ENCODE results near the gene LMX1A.
A peak's percentile ranks its signal among the peaks of the same experiment; 100 is the strongest.

Gene LMX1A

DNA sequence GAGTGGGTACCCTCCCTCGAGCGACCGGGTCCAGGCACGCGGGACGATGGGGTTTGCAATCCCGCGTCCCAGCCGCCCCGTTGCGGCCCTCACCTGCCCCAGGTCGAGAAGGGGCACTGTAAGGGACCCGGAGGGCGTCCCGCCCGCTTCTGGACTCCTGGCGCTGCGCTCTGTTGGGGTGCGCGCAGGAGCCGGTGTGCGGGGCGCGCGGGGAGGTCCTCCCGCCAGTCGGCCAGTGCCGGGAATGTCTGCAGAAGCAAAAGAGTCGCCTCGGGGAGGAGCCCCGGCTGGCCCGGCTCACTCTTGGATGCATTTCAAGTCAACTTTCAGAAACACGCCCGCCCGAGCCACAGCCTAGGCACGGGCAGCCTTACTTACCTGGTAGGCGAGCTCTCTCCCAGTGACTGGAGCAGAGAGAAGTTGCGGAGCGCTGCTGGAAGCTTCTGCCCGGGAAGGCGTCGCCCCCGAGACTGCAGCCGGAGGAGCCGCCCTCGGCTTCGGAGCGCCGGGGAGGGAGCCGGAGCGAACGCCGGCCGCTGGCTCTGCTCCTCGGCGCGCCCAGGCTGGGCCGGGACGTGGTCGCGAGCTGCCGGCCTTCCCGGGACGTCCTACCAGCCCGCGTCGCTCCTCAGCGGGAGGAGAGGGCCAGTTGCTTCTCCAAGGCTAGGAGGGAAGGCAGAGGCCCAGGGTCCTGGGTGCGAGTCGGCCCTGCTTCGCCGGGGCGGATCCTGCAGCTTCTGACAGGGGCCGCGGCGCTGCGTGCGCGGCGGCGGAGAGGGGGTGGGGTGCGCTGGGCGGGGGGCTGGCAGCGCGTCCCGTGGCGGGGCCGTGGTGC lies at the start of gene LMX1A:
Gene LMX1A, minus strand, starts transcription at position 739 of the 835 bp plus-strand sequence. CDS start 1,156 bp downstream, outside the sequence.
- DNase-seq, result no peak

DNA sequence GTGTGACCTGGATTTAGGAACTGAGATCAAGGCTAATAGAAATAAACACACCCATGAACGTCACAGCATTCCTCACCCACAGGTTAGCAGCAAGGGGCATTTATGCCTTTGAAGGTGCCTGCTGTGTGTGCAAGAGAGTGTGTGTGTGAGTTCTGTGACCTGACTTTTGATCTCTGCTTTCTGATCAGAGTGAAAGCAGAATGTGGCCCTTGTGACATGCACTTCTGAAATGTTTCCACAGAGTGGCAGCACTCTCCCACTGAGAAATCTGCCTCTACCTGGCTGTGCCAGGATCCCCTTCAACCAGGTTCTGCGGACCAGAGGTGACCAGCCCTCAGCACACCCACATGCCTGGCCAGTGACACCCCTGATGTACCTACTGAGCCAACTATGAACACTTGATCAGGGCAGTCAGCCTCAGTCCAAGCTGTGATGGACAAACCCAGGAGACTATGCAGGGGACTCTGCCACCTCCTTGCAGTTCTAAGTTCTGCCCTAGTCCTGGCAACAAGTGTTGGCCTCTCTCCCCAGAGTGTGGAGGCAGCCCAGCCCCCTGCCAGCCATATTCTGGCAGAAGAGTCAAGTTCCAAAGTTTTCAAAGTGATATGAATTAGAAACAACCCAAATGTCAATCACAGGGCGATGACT lies 47.4 kb upstream of the LMX1A start:
- DNase-seq, result peak; percentile 42

DNA sequence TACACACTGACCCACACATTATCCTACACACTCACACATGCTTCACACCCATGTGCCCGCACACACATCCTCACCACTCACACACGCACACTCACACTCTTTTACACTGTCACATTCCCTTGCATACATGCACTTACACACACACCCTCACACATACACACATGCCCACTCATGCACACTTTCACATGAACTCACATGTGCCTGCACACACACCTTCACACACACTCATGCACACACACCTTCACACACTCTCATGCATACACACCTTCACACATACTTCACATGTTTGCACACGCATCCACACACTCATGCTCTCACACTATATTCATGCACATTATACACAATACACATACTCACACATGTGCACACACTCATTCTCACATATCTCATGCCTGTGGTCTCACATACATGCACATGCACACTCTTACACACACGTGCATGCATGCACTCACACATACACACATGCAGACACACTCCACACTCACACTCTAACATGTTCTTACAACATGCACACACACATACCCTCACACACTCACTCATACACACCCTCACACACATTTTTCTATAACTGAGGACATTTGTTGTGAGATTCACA lies 46.1 kb upstream of the LMX1A start:
- DNase-seq, result no peak

DNA sequence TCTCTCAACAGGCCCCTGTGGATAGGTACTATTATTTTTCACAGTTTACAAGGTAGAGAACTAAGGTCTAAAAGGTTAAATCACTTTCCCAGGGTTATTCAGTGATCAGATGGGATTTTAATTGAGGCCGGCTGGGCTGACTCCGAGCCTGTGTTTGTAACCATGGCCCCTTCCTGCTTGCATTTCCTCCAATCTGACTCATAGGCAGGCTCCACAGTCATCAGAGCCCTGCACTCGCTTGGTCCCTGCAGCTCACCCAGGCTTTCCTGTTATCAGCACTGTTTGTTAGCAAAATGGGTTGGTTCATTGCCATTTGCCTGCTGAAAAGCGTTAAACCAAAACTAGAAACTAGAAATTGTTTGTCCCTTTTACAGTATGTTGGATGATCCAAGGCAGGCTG lies 41.4 kb upstream of the LMX1A start:
- DNase-seq, result no peak

DNA sequence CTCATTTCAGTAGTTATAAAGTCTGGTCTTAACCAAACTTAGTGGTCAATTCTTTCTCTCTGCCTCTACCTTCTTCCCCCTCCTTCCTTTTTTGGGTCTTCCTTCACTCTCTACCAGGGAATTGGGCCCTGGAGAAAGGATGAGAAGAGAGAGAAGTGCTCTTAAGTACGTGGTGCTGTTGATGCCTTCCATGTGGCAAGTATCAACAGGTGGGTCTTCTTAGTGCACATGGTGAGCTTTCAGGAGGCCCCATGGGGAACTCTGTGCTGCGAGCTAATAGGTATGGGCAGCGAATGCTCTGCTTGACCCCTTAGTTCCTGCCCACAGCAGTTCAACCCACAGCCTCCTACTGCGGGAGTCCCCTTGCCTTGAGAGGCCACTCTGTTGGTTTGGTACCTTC lies 39.4 kb upstream of the LMX1A start:
- DNase-seq, result no peak

DNA sequence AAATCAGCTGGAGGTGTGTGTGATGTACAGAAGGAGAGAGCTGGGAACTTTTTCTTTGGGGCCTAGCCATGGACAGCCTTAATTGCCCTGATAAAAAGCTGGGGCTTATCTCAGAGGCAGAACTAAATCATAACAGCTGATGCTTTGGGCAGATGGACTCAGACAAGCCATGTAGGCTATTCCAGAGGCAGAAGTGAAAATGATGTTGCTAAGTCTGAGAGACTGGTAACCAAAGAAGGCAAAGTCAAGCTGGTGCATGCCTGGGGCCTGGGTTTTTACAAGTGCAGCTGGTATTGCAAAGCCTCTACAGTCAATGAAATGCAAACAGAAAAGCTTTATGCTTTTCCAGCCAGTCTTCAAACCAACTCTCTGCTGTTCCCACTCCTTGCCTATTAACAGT lies 39.0 kb upstream of the LMX1A start:
- peak; percentile 84 for DNase-seq

DNA sequence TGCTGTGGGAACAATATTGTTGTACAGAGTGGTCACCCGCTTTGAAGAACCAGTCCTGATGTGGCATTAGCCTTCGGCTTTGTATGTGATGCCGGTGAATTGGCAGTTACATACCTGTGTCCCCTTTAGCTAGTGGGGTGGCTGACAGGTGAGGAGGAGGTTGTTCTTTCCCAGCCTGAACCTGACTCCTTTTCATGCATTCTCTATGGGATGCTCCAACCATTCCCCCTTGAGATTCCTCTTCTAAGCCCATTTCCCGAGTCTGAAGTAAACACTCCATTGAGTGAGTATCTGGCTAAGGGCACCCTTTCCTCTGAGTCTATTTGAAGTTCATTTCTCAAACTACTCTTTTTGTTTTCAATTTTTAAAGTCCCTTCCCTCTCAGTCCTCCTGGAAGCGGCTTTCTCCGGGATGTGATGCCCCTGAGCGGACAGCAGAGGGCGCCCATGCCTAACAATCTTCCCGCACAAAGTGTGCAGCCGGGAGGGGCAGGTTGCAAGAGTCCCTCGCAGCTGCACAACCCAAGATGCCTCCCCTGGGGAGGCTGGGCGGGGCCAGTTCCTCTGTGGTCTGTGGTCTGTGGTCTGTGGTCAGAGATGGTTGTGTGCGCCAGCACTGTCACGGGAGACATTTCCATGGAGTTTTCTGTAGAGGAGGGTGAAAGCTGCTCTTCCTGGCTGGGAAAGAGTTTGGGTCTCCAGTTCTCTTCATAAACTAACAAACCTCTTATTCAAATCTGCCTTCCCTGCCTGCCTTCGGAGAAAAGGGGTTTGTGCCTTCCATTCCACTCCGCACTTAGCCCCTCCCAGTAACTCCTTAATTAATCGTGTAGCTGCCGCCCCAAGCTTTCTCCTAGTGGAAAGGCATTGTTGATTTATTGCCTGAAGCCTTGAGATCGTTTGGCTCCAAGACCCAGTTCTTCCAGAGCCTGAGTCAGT lies 36.4 kb upstream of the LMX1A start:
- peak; percentile 76 for DNase-seq

DNA sequence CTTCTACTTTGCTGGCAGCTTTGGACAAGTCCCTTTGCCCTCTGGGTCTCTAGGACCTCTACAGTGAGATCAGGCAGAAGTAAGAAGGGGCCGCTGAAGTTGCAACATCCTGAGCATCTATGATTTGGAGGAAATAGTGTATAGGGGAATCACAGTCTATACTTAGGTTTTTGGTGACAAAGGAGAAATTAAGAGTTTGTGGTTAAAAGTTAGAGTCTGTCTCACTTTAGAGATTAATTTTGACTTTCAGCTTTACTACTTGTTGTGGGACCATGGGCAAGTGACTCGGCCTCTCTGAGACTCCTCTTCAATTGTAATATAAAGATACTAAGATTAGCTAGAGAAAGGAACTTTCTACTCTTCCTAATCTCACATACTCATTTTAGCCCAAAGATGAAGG lies 33.1 kb upstream of the LMX1A start:
- DNase-seq, result no peak

DNA sequence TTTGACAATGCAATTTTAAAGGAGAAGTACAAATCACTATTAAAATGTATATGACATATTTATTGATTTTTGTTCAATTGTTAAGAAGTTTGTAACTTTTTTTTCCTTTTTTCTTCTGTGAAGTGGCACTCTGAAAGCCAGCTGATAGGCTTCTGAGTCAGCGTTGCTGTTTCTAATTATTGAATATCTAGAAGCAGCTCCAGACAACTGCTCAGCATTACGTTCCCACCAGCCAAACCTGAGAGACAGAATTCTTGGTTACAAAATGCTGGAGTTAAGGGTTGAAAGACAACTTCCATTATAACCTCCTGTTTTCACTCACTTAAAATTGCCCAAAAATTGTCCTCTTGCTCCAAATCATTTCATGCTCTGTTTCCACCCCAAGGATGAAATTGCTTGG lies 31.4 kb upstream of the LMX1A start:
- no peak for DNase-seq

DNA sequence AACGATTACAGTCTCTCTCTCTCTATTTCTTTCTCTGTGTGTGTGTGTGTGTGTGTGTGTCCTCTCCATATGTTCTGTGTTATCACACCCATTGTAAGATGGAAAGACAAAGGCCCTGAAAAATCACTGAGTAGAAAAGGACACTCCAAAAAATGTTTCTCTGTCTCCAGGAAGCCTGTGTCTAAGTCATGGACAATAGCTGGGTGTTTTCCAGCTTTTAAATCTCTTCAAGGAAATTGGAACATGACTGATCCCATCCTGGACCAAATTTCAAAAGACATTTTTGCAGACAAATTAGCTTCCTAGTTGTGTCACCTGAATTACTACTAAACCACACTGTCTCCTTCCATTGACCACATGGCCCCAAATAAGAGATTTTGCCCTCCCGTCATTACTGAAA lies 31.0 kb upstream of the LMX1A start:
- DNase-seq, result no peak

DNA sequence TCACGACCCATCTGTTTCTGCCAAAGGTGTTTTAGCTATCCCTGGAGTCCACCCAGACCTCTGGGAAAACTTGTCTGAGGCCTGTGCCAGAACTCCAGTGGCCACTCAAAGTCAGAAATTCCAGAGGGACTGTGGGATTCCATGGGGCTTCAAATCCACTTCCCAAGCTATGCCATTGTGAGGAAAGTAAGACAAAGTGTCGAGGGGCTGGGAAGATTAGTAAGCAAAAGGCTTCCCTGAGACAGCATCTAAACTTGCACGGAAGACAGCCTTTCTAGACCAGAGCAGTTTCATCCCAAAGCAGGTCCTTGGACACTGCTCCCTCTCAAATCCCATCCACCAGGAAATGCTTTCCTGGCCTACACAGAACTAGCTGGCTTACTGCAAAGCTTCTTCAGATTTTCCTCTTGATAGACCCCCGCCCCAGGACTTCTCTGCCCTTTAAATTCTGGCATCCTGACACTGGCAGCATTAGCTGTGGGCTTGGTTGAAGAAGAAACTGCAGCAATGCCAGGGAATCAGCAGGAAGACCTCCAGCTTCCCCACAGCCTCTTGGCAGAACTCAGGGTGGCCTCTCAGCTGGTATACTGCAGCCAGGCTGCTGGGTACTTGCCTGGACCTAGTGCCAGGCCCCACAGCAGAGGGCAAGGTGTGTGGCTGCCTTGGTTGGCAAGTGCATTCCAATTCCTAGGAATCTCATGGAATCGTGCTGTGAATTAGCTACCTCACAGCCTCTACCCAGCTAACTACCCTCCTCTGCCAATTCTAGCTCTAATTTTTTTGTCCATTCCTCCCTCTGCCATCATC lies 27.3 kb upstream of the LMX1A start:
- DNase-seq, result no peak

DNA sequence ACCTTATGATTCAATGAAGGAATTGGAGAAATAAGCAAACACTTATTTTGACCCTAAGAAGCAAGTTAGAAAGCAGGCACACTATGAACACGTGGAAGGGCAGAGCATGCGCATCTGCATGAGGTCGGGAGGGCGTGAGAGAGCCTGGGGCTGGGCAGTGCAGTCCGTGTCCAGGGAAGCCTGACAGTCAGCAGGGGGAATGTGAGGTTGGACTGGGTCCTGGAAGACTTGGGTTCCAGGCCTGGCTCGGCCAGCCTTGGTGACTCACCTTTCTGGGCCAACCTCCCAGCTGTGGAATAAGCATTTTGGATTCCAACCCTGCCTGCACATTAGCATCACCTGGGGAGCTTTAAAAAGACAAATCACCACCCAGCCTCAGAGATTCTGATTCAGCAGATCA lies 26.6 kb upstream of the LMX1A start:
- DNase-seq, result no peak

DNA sequence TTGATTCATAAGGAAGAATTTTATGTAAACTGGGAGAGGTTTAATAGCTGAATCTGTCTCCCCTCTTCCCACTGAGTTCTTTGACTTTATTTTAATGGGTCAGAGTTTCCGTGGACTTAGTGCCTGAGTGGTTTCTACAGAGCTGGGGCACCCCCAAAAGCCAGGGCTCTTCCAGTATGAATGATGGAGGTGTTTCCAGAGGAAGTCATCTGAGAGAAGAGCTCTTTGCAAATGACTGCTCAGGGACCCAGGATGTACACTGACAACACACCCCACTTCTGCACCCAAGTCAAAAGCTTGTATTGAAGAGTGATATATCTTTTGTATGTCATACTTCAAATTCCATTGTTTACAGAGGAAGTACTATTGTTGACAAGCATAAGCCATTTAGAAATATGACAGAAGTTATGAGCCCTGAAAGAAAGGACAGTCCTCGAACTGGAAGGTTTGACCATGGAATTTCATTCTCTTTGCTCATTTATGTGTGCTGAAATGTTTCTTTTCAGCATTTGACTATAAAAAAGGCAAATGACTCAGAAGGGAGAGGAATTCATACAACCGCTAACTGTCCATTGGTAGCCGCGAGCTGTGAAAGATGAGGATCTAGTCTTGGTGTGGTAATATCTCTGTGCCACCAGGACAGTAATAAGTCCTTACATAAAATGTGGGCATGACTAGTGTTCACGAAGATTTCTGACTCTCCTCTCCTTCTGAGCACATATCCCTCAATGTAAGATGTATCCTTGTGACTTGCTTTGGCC lies 25.4 kb upstream of the LMX1A start:
- DNase-seq, result no peak

DNA sequence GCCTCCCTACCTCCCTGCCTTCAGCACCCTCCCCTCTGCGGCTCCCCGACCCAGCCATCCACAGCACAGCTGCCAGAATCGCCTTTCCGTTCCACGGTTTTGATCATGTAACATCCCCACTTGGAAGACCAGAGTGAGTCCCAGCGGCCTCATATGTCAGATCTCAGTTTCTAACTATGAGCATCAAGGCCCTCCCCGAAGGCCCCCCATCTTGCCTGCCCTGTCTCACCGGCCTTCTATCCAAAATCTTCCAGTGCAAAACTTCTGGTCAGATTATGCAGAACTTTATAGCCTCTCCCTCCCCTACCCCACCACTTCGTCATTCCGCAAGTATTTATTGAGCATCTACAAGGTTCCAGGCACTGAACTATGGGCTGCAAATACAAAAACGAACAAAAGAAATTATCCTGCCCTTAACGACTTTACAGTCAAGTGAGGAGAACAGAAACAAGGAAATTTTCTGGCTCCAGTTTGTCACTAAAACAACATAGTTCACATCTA lies 20.3 kb upstream of the LMX1A start:
- no peak for DNase-seq

DNA sequence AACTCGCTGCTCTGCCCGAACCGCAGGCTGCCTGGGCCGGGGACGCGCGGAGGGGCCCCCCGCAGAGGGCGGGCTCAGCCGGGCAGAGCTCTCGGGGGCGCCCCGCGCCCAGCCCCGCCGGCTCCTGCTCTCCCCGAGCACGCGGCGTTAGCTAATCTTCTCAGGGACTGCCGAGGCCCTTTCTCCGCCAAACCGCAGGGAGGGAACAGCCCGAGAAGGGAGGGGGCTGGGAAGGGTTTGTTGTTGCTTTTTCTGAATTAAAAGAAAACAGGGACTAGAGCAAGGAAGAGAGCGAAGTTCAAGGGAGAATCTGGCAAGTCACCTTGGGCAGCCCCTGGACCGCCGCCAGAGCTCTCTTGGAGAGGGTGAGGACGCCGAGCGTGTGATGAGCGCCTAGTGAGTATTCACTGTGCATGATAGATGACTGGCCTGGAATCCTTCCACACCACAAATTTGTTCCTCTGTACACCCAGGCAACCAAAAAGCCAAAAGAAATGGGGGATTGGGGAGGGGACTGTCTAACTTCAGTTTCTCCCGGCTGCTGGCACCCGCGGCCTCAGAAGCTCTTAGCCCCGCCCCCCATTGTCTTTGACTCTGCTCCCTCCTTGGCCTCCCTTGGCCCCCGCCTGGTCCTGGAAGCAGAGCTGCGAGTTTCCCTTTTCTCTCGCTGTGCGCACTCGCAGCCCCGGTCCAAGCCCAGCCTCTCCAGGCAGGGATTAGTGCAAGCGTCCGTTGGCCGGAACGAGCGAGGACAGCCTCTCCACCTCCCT lies 19.7 kb upstream of the LMX1A start:
- no peak for DNase-seq

DNA sequence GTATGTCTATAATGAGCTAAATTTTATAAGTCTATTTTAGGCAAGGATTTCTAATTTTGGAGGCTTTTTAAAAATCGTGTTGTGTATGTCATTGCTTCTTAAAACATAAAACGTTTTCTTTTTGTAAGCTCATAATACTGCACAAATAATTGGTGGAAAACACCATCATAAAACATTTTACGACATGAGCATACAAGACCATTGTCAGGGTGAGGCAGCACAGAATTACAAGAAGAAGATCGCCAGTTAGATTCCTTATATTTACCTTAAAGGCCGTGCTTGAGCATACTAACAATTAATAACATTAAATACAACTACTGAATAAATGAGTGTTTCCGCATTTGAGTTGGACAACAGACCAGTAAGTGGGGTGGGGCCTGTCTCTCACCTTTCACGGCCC lies 19.1 kb upstream of the LMX1A start:
- no peak for DNase-seq

DNA sequence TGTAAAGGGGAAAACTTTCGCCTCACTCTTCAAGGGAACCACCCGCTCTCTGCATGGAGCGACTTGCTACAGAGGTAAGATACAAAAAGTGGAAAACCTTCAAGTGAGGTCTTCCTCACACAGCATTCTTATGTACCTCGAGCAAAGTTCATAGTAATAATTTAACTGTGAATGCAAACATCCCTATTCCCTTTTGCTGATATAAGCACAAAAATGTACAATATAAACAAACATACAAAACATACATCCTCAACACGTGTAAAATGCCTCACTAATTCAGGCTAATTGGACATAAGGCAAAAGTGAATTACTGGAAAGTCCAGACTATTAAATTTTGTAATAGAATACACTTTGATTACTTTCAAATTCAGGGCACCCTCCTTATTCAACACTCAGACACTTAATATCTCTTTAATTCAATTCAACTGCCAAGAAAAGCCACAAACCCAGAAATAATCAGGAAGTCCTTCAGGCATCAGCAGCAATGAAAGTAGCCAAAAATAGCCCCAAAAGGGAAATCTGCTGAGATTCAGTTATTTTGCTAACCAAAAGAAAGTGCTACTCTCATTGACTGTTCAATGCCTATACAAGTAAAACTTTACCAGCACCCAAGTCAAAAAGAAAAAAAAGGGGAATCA lies 15.2 kb upstream of the LMX1A start:
- DNase-seq, result no peak

DNA sequence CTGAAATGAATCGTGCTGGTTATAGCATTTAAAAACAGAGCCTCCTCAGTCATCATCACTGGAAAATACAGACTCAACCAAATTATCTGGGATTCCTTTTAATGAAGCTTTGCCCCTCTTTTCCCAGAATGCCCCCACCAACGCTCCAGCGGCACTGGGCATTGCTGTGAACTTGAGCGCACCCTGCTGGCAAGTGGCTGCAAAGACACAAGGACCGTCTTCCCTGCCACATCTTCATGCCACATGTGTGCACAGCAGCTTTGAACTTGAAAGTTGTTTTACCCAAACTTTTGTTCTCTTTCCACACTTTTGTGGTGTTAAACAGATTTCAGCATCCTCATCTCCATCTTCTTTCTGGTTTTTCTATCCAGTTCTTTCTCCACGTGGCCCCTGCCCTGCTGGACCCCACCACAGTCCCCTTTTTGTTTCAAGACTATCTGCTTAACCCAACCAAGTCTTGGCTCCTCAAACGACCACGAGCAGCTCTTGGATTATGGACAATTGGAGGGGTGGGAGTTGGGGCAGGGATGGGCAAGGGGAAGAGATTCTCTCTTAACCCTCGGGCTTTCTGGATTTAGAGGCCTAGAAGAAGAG lies 12.8 kb upstream of the LMX1A start:
- DNase-seq, result no peak

DNA sequence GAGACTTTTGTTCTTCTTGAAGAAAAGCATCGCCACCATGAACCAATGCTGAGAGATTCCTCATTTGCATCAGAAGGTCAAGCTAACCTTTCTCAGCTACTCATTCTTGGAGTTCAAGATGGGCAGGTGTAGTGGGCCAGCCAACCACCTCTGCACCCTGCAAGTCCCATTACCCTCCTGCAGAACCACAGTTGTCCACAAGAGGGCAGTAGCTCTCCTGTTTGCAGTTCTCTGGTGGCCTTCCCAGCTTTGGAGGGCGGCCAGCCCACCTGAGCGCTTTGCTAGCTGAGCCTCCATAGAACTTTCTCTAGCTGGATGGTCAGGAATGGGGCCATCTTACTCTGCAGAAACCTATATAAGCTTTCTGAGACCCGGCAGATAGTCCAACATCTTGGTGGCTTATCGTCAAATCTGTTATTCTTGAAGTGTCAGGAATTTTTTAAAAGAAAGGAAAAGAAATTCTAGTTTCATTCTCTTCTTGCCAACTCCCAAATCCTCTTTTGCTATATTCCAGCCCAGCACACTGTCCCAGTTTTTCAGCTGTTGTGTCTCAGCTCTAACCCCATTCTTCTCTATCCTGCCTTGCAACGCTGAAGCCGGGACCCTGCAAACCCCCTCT lies 11.0 kb upstream of the LMX1A start:
- DNase-seq, result peak; percentile 68

Measured in NCI-H2171 treated with DMSO at 0.1 percent for 48 hours (cell line).